Measurements from ENCODE around the gene CEBPZ.
"Not testable (repeated sequence)": the region's sequence is repeated elsewhere in the genome, so short reads cannot be mapped to it uniquely, and the experiment has no call there.

CEBPZ gene

GRCh38 chr2:37211212-37211611 is 20.2 kb downstream of the CEBPZ start:
- H3K36me3 ChIP-seq (ENCODE audit: control insufficient read depth, insufficient read depth, low read length), result peaks cover 6% of the 10 kb centered on the region
- DNase-seq, result no peak

GRCh38 chr2:37206760-37207159 is 24.6 kb downstream of the CEBPZ start:
- H3K79me2 ChIP-seq (ENCODE audit: control insufficient read depth, insufficient read depth, low read length), result peaks cover 15% of the 10 kb centered on the region
- H2BK15ac ChIP-seq (replicated peaks; ENCODE audit: low read depth); H3K18ac ChIP-seq (ENCODE audit: low read length); H3K4me1 ChIP-seq (ENCODE audit: control insufficient read depth, low read depth, low read length); H4K5ac ChIP-seq (ENCODE audit: low read length); H4K8ac ChIP-seq (ENCODE audit: low read depth, low read length); H2AK5ac ChIP-seq (ENCODE audit: low read length); H2BK120ac ChIP-seq (ENCODE audit: low read depth, low read length); H3K27me3 ChIP-seq (ENCODE audit: insufficient read depth, low read length, poor library complexity); H3K4ac ChIP-seq (ENCODE audit: low read depth, low read length); H3K4me3 ChIP-seq (ENCODE audit: low read length); H3K56ac ChIP-seq (ENCODE audit: low read length); H3K4me2 ChIP-seq (ENCODE audit: low read length); H3K36me3 ChIP-seq (ENCODE audit: control insufficient read depth, insufficient read depth, low read length); H3K9ac ChIP-seq (ENCODE audit: low read length); H3K79me1 ChIP-seq (ENCODE audit: low read length); DNase-seq; H3K27ac ChIP-seq (ENCODE audit: low read depth, low read length); H2BK5ac ChIP-seq (ENCODE audit: low read length); H3K23ac ChIP-seq (ENCODE audit: low read length): not testable (repeated sequence)
- no CpG with 5 or more reads among the region's 2 CpGs for WGBS (ENCODE audit: extremely low coverage, insufficient coverage, low lambda C conversion rate)

More at GRCh38 chr2:37211212-37211611, 20.2 kb downstream of the CEBPZ start:
- Histone ChIP-seq H3K4me2 (ENCODE audit: low read length) (no peak overlapping the region), H3K56ac (ENCODE audit: low read length) (no peak overlapping the region), H3K79me2 (ENCODE audit: control insufficient read depth, insufficient read depth, low read length) (peaks cover 13% of the 10 kb centered on the region), H4K8ac (ENCODE audit: low read depth, low read length) (no peak overlapping the region), H2BK15ac (replicated peaks; ENCODE audit: low read depth) (no peak overlapping the region), H3K4me1 (ENCODE audit: control insufficient read depth, low read depth, low read length) (no peaks in the 10 kb centered on the region), H3K4me3 (ENCODE audit: low read length) (no peak overlapping the region), H3K27me3 (ENCODE audit: insufficient read depth, low read length, poor library complexity) (no peaks in the 10 kb centered on the region), H2BK5ac (ENCODE audit: low read length) (no peak overlapping the region), H4K5ac (ENCODE audit: low read length) (no peak overlapping the region), H3K18ac (ENCODE audit: low read length) (no peak overlapping the region), H3K79me1 (ENCODE audit: low read length) (no peaks in the 10 kb centered on the region), H3K23ac (ENCODE audit: low read length) (no peak overlapping the region), H3K4ac (ENCODE audit: low read depth, low read length) (no peak overlapping the region), H3K9ac (ENCODE audit: low read length) (no peak overlapping the region), H2BK120ac (ENCODE audit: low read depth, low read length) (no peak overlapping the region), H2AK5ac (ENCODE audit: low read length) (no peak overlapping the region), H3K27ac (ENCODE audit: low read depth, low read length) (no peak overlapping the region)

- no peak overlapping the region for H3K4me3 ChIP-seq (ENCODE audit: low read length)
- no peak overlapping the region for H3K9ac ChIP-seq (ENCODE audit: low read length)
- H2AK5ac ChIP-seq (ENCODE audit: low read length), result peak overlapping the region; percentile 6
- peak overlapping the region; percentile 73 for H3K27ac ChIP-seq (ENCODE audit: low read depth, low read length)
- no peaks in the 10 kb centered on the region for H3K27me3 ChIP-seq (ENCODE audit: insufficient read depth, low read length, poor library complexity)
- H2BK15ac ChIP-seq (replicated peaks; ENCODE audit: low read depth), result no peak overlapping the region
- H4K8ac ChIP-seq (ENCODE audit: low read depth, low read length), result no peak overlapping the region
- WGBS (ENCODE audit: extremely low coverage, insufficient coverage, low lambda C conversion rate), result no CpG with 5 or more reads among the region's 5 CpGs
- H2BK120ac ChIP-seq (ENCODE audit: low read depth, low read length), result peak overlapping the region; percentile 96
- DNase-seq, result peak; percentile 63
- H3K79me2 ChIP-seq (ENCODE audit: control insufficient read depth, insufficient read depth, low read length), result peaks cover 15% of the 10 kb centered on the region
- peak overlapping the region; percentile 17 for H2BK5ac ChIP-seq (ENCODE audit: low read length)
- H3K4ac ChIP-seq (ENCODE audit: low read depth, low read length), result peak overlapping the region; percentile 93
- no peaks in the 10 kb centered on the region for H3K79me1 ChIP-seq (ENCODE audit: low read length)
- no peak overlapping the region for H3K4me2 ChIP-seq (ENCODE audit: low read length)
- peaks cover 9% of the 10 kb centered on the region for H3K36me3 ChIP-seq (ENCODE audit: control insufficient read depth, insufficient read depth, low read length)
- peak overlapping the region; percentile 70 for H3K23ac ChIP-seq (ENCODE audit: low read length)
- H4K5ac ChIP-seq (ENCODE audit: low read length), result no peak overlapping the region
- peak overlapping the region; percentile 78 for H3K18ac ChIP-seq (ENCODE audit: low read length)
- H3K4me1 ChIP-seq (ENCODE audit: control insufficient read depth, low read depth, low read length), result peaks cover 2% of the 10 kb centered on the region
- H3K56ac ChIP-seq (ENCODE audit: low read length), result peak overlapping the region; percentile 66
Measured at GRCh38 chr2:37205689-37206341, 25.6 kb downstream of the CEBPZ start.

GRCh38 chr2:37205071-37205661 is 26.2 kb downstream of the CEBPZ start:
- H3K4me3 ChIP-seq (ENCODE audit: low read length); H3K79me1 ChIP-seq (ENCODE audit: low read length); H3K9ac ChIP-seq (ENCODE audit: low read length); H3K4ac ChIP-seq (ENCODE audit: low read depth, low read length); H3K4me1 ChIP-seq (ENCODE audit: control insufficient read depth, low read depth, low read length); H3K36me3 ChIP-seq (ENCODE audit: control insufficient read depth, insufficient read depth, low read length); H3K27me3 ChIP-seq (ENCODE audit: insufficient read depth, low read length, poor library complexity); H2BK15ac ChIP-seq (replicated peaks; ENCODE audit: low read depth); H3K4me2 ChIP-seq (ENCODE audit: low read length); H3K56ac ChIP-seq (ENCODE audit: low read length); H3K18ac ChIP-seq (ENCODE audit: low read length); H3K23ac ChIP-seq (ENCODE audit: low read length); H4K8ac ChIP-seq (ENCODE audit: low read depth, low read length); H2AK5ac ChIP-seq (ENCODE audit: low read length); H4K5ac ChIP-seq (ENCODE audit: low read length): not testable (repeated sequence)
- H3K27ac ChIP-seq (ENCODE audit: low read depth, low read length), result peak overlapping the region; percentile 73
- peak overlapping the region; percentile 92 for H2BK120ac ChIP-seq (ENCODE audit: low read depth, low read length)
- H2BK5ac ChIP-seq (ENCODE audit: low read length), result peak overlapping the region; percentile 17
- WGBS (ENCODE audit: extremely low coverage, insufficient coverage, low lambda C conversion rate), result no CpG with 5 or more reads among the region's 8 CpGs
- peak; percentile 91 for DNase-seq
- peaks cover 15% of the 10 kb centered on the region for H3K79me2 ChIP-seq (ENCODE audit: control insufficient read depth, insufficient read depth, low read length)

GRCh38 chr2:37203708-37204107 is 27.7 kb downstream of the CEBPZ start:
- Histone ChIP-seq H3K4me1 (ENCODE audit: control insufficient read depth, low read depth, low read length) (peaks cover 2% of the 10 kb centered on the region), H3K79me1 (ENCODE audit: low read length) (no peaks in the 10 kb centered on the region), H2BK15ac (replicated peaks; ENCODE audit: low read depth) (no peak overlapping the region), H3K4me2 (ENCODE audit: low read length) (no peak overlapping the region), H3K79me2 (ENCODE audit: control insufficient read depth, insufficient read depth, low read length) (peaks cover 9% of the 10 kb centered on the region), H3K4ac (ENCODE audit: low read depth, low read length) (no peak overlapping the region), H3K9ac (ENCODE audit: low read length) (no peak overlapping the region), H4K8ac (ENCODE audit: low read depth, low read length) (no peak overlapping the region), H3K27me3 (ENCODE audit: insufficient read depth, low read length, poor library complexity) (no peaks in the 10 kb centered on the region), H2BK120ac (ENCODE audit: low read depth, low read length) (no peak overlapping the region), H3K27ac (ENCODE audit: low read depth, low read length) (no peak overlapping the region), H3K18ac (ENCODE audit: low read length) (no peak overlapping the region), H3K4me3 (ENCODE audit: low read length) (peak overlapping the region; percentile 7), H3K36me3 (ENCODE audit: control insufficient read depth, insufficient read depth, low read length) (peaks cover 5% of the 10 kb centered on the region), H3K23ac (ENCODE audit: low read length) (no peak overlapping the region), H2BK5ac (ENCODE audit: low read length) (no peak overlapping the region), H4K5ac (ENCODE audit: low read length) (no peak overlapping the region), H2AK5ac (ENCODE audit: low read length) (no peak overlapping the region), H3K56ac (ENCODE audit: low read length) (no peak overlapping the region)
- DNase-seq, result no peak
- WGBS (ENCODE audit: extremely low coverage, insufficient coverage, low lambda C conversion rate), result no CpG with 5 or more reads among the region's 2 CpGs

GRCh38 chr2:37201766-37202165 is 29.6 kb downstream of the CEBPZ start:
- Histone ChIP-seq H3K18ac (ENCODE audit: low read length) (no peak overlapping the region), H3K4me2 (ENCODE audit: low read length) (no peak overlapping the region), H3K36me3 (ENCODE audit: control insufficient read depth, insufficient read depth, low read length) (peaks cover 5% of the 10 kb centered on the region), H3K4me3 (ENCODE audit: low read length) (no peak overlapping the region), H4K5ac (ENCODE audit: low read length) (no peak overlapping the region), H3K4ac (ENCODE audit: low read depth, low read length) (no peak overlapping the region), H2BK120ac (ENCODE audit: low read depth, low read length) (no peak overlapping the region), H3K4me1 (ENCODE audit: control insufficient read depth, low read depth, low read length) (peaks cover 2% of the 10 kb centered on the region), H2AK5ac (ENCODE audit: low read length) (no peak overlapping the region), H3K9ac (ENCODE audit: low read length) (no peak overlapping the region), H3K56ac (ENCODE audit: low read length) (no peak overlapping the region), H2BK5ac (ENCODE audit: low read length) (no peak overlapping the region), H3K23ac (ENCODE audit: low read length) (no peak overlapping the region), H3K79me1 (ENCODE audit: low read length) (no peaks in the 10 kb centered on the region), H3K27ac (ENCODE audit: low read depth, low read length) (no peak overlapping the region), H4K8ac (ENCODE audit: low read depth, low read length) (no peak overlapping the region), H3K27me3 (ENCODE audit: insufficient read depth, low read length, poor library complexity) (no peaks in the 10 kb centered on the region), H3K79me2 (ENCODE audit: control insufficient read depth, insufficient read depth, low read length) (peaks cover 8% of the 10 kb centered on the region), H2BK15ac (replicated peaks; ENCODE audit: low read depth) (no peak overlapping the region)
- no CpG with 5 or more reads among the region's 1 CpG for WGBS (ENCODE audit: extremely low coverage, insufficient coverage, low lambda C conversion rate)
- no peak for DNase-seq

All from mesendoderm (in vitro differentiated cells).